Ascending aorta (tissue), 2 donors: Measurements from ENCODE around the gene SH3RF3. TPM values are rescaled to one million over a fixed set of nuclear protein-coding genes. Genes with fewer than 3 reads are reported as not detected.

Source experiments
- DNase-seq, 2 donors: peaks; one replicate each; pipeline ENCODE4 v3.0.0-alpha.2; 2019; ENCODE audit warnings: low spot score in 2 of 2
- H3K27ac ChIP-seq, 2 donors: fragments of 200-600 bp; sonication (generic); one replicate each; pipeline ENCODE4 v1.5.1; 2016 to 2017; ENCODE audit warnings: mild to moderate bottlenecking in 1 of 2
- H3K27me3 ChIP-seq: fragments of 200-600 bp; sonication (generic); one replicate; pipeline ENCODE4 v1.5.1; 2017
- H3K36me3 ChIP-seq, 2 donors: fragments of 200-600 bp; sonication (generic); one replicate each; pipeline ENCODE4 v1.5.1; 2016
- H3K4me1 ChIP-seq, 2 donors: fragments of 200-600 bp; sonication (generic); one replicate each; pipeline ENCODE4 v1.5.1; 2016 to 2017; ENCODE audit warnings: mild to moderate bottlenecking in 1 of 2
- H3K4me3 ChIP-seq, 2 donors: fragments of 200-600 bp; sonication (generic); one replicate each; pipeline ENCODE4 v1.5.1; 2016 to 2017; ENCODE audit warnings: mild to moderate bottlenecking in 1 of 2
- H3K9me3 ChIP-seq, 2 donors: fragments of 200-600 bp; sonication (generic); one replicate each; pipeline ENCODE4 v1.5.1; 2016
- intact Hi-C: fragments of 100-400 bp; cut with DNase I; formaldehyde crosslinking; loops from one replicate; pipeline ENCODE4 v1.15.1; 2023
- total RNA-seq: library from RNA; depleted of rRNA; stranded (reverse); fragments of >200 nt; gene quantifications from one replicate; pipeline ENCODE4 v1.1.0, GENCODE V29; 2016
- TF ChIP-seq, protein P1 (sequence below), 3 experiments: fragments of 200-600 bp in 2 of 3; fragments of 450-650 bp in 1 of 3; sonication (generic) in 2 of 3; IDR thresholded peaks; one replicate each; pipeline ENCODE4 v1.5.1; 2016 to 2019; ENCODE audit warnings: antibody characterized with exemption in 3 of 3, mild to moderate bottlenecking in 1 of 3, moderate library complexity in 1 of 3

The SH3RF3 gene
- total RNA-seq, 1 donor from 2014 or later, result 53.5 TPM

DNA sequence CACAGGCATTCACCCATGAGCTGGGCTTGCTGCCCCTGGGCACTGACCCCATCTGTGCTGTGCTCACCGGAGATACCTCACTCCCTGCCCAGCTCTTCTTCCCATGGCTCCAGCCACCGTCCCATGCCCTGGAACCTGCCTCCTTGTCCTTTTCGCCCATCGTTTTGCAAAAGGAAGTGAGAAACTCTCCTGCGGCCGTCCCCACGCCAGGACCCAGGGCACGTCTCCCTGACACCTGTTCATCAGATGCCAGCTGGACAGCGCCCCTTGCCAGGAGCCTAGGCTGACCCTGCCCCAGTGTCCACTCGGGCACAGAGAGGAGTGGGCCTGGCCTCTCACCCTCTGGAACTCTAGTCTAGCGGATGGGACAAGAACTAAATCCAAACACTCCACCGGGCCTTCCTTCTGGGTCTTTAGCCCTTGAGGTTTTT, 246.1 kb downstream of the SH3RF3 start:
- TF ChIP-seq, protein P1, sequence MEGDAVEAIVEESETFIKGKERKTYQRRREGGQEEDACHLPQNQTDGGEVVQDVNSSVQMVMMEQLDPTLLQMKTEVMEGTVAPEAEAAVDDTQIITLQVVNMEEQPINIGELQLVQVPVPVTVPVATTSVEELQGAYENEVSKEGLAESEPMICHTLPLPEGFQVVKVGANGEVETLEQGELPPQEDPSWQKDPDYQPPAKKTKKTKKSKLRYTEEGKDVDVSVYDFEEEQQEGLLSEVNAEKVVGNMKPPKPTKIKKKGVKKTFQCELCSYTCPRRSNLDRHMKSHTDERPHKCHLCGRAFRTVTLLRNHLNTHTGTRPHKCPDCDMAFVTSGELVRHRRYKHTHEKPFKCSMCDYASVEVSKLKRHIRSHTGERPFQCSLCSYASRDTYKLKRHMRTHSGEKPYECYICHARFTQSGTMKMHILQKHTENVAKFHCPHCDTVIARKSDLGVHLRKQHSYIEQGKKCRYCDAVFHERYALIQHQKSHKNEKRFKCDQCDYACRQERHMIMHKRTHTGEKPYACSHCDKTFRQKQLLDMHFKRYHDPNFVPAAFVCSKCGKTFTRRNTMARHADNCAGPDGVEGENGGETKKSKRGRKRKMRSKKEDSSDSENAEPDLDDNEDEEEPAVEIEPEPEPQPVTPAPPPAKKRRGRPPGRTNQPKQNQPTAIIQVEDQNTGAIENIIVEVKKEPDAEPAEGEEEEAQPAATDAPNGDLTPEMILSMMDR (IDR thresholded peaks at IDR 0.05), result no peak
- H3K27ac ChIP-seq, result no peak overlapping the region
- no peak overlapping the region for H3K4me3 ChIP-seq
- peak in 1 of 2 donors; percentile 59 for DNase-seq
- H3K9me3 ChIP-seq, result no peaks in the 10 kb centered on the region
- intact Hi-C loops, result no loop called here
- H3K36me3 ChIP-seq, result peaks cover 18 to 36% of the 10 kb centered on the region in 2 donors
- no peaks in the 10 kb centered on the region for H3K4me1 ChIP-seq
- H3K27me3 ChIP-seq, result no peaks in the 10 kb centered on the region

DNA sequence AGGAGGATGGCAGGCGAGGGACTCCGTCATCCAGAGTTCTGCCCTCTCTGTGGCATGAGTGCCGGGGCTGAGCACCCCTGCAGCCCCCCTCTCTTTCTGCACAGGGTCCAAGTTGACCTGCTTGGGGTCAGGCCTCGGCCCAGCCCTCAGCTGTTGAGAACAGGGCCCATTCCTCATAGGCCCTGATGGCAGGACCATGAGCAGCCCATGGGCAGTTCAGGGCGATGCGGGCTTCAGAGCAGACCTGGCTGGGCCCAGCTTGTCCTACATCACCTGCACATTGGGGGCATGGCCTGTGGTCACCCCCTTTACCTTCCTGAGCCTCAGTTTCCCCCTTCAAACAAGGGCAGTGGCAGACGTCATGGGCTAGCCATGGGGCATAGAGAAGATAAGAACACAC, 246.7 kb downstream of the SH3RF3 start:
- no peaks in the 10 kb centered on the region for H3K9me3 ChIP-seq
- H3K27ac ChIP-seq, result no peak overlapping the region
- intact Hi-C loops, result no loop called here
- TF ChIP-seq, protein P1 (IDR thresholded peaks at IDR 0.05), result no peak
- H3K4me1 ChIP-seq, result no peaks in the 10 kb centered on the region
- no peaks in the 10 kb centered on the region for H3K27me3 ChIP-seq
- peaks cover 18 to 36% of the 10 kb centered on the region in 2 donors for H3K36me3 ChIP-seq
- peak in 1 of 2 donors; percentile 53 for DNase-seq
- H3K4me3 ChIP-seq, result no peak overlapping the region

DNA sequence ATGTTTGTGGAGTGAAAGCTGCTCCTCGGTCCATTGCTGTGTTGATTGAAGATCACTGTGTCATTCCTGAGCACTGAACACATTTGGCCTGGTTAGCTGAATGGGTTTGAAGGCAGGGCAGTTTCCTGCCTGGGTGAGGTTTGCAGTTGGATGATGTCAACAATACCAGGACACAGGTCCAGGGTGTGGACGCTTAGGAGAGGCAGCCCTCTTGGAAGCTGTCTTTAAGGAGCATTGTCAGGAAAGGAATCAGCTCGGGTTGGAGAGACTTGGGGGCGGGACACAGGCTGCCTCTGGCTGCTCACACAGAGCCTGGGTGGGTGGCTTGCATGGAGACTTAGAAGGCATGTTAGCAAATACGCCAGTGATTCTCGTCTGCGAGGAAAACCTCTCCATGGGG, 247.1 kb downstream of the SH3RF3 start:
- intact Hi-C loops, result no loop called here
- H3K27ac ChIP-seq, result no peak overlapping the region
- TF ChIP-seq, protein P1 (IDR thresholded peaks at IDR 0.05), result no peak
- H3K4me1 ChIP-seq, result no peaks in the 10 kb centered on the region
- no peak overlapping the region for H3K4me3 ChIP-seq
- peaks cover 18 to 36% of the 10 kb centered on the region in 2 donors for H3K36me3 ChIP-seq
- DNase-seq, result peak in 1 of 2 donors; percentile 57
- no peaks in the 10 kb centered on the region for H3K9me3 ChIP-seq
- no peaks in the 10 kb centered on the region for H3K27me3 ChIP-seq

DNA sequence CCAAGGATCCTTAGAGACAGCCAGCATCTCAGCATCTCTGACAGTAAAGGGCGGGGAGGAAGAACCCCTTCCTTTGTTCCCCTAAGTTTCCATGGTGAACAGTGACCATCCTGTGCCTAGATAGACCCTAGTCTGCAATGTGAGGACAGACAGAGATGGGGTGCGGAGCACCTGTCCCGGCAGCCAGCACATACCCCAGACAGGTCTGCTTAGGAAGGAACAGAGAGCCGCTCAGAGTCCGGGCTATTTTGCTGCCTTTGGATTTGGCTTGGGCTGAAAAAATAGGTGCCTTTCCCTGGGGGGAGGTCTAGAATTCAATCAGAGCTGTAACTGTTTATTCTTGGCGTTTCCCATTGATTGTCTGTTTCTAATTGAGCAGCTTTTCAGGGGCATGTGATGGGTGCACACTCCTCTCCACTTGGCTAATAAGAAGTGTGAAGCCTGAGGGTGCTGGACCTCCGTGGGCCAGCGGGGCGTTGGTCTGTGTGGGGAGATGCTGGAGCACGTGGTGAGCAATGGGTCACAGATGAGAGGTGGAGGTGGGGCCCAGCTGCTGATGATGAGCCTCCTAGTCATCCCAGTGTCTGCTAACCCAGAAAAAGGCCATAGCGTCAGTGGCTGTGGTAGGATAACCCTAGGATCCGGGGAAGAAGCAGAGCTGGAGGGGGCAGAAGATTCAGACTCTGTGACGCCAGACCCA, 247.9 kb downstream of the SH3RF3 start:
- TF ChIP-seq, protein P1 (IDR thresholded peaks at IDR 0.05), result no peak
- no peaks in the 10 kb centered on the region for H3K9me3 ChIP-seq
- DNase-seq, result no peak
- no peak overlapping the region for H3K4me3 ChIP-seq
- no peaks in the 10 kb centered on the region for H3K4me1 ChIP-seq
- no peak overlapping the region for H3K27ac ChIP-seq
- intact Hi-C loops, result no loop called here
- peaks cover 14 to 31% of the 10 kb centered on the region in 2 donors for H3K36me3 ChIP-seq
- H3K27me3 ChIP-seq, result no peaks in the 10 kb centered on the region

DNA sequence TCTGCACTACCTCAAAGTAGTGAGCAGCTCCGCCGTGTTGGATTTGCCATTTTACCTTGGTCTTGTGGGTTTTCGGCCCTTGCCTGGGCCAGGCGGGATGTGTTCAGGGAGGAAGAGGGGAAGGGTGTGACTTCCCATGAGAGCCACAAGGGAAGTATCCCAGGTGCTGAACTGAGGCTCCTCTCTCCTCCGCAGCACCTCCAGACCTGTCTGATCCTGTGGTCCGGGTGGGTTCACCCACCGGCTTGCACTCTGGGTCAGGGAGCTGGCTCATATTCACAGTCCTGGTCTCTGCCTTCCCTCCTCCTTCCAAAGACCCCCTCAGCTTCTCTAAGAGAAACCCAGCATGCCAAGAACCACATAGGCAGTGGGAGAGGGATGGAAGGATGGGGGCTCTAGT, 249.0 kb downstream of the SH3RF3 start:
- peak in 1 of 2 donors; percentile 42 for DNase-seq
- Histone ChIP-seq H3K4me1 (peaks cover 6 to 10% of the 10 kb centered on the region in 2 donors), H3K27ac (no peak overlapping the region), H3K27me3 (no peaks in the 10 kb centered on the region), H3K9me3 (no peaks in the 10 kb centered on the region), H3K36me3 (peaks cover 7 to 21% of the 10 kb centered on the region in 2 donors), H3K4me3 (no peak overlapping the region)
- TF ChIP-seq, protein P1 (IDR thresholded peaks at IDR 0.05), result no peak
- intact Hi-C loops, result no loop called here
